Fibroblast of lung (primary cell): ENCODE results near the gene APBA1. TPM values are rescaled to one million over a fixed set of nuclear protein-coding genes. Genes with fewer than 3 reads are reported as not detected.

ENCODE experiments used
- DNase-seq, 2 donors: peaks; one replicate each; pipeline versions ENCODE4 v3.0.0 to v3.0.0-alpha.2; 2010; ENCODE audit warnings: low read depth in 2 of 2
- H2AFZ ChIP-seq: 2 replicates; pipeline ENCODE4 v1.5.1; 2012; ENCODE audit warnings: low read length, control low read depth, inconsistent platforms
- H3K27ac ChIP-seq: 2 replicates; pipeline ENCODE4 v1.5.1; 2011; ENCODE audit warnings: low read length, control low read depth; ENCODE audit not compliant: insufficient read depth
- H3K27me3 ChIP-seq: 2 replicates; pipeline ENCODE4 v1.5.1; 2011; ENCODE audit warnings: mild to moderate bottlenecking, low read length; ENCODE audit not compliant: control insufficient read depth, insufficient read depth
- H3K36me3 ChIP-seq: 2 replicates; pipeline ENCODE4 v1.5.1; 2011; ENCODE audit warnings: low read length; ENCODE audit not compliant: control insufficient read depth, insufficient read depth
- H3K4me1 ChIP-seq: 2 replicates; pipeline ENCODE4 v1.5.1; 2011; ENCODE audit warnings: low read length; ENCODE audit not compliant: control insufficient read depth, insufficient read depth; ENCODE audit errors: extremely low read depth
- H3K4me2 ChIP-seq: 2 replicates; pipeline ENCODE4 v1.5.1; 2011; ENCODE audit warnings: low read length, control low read depth; ENCODE audit not compliant: insufficient read depth; ENCODE audit errors: extremely low read depth
- H3K4me3 ChIP-seq, 4 experiments: fragments of 200-600 bp in 1 of 4; sonication (generic) in 1 of 4; replicated peaks in 1 of 4; 2 replicates each; pipeline ENCODE4 v1.5.1; 2011 to 2016; ENCODE audit warnings: low read length in 4 of 4, low read depth in 3 of 4, mild to moderate bottlenecking in 3 of 4, control low read depth in 2 of 4, inconsistent platforms in 1 of 4, mixed read lengths in 1 of 4; ENCODE audit not compliant: insufficient read depth in 1 of 4; ENCODE audit errors: control extremely low read depth in 1 of 4
- H3K79me2 ChIP-seq: 2 replicates; pipeline ENCODE4 v1.5.1; 2012; ENCODE audit warnings: mild to moderate bottlenecking, low read length, inconsistent platforms; ENCODE audit not compliant: control insufficient read depth, insufficient read depth
- H3K9ac ChIP-seq: 2 replicates; pipeline ENCODE4 v1.5.1; 2011; ENCODE audit warnings: mild to moderate bottlenecking, low read length, control low read depth; ENCODE audit not compliant: insufficient read depth
- H3K9me3 ChIP-seq: 2 replicates; pipeline ENCODE4 v1.5.1; 2012; ENCODE audit warnings: low read depth, low read length; ENCODE audit not compliant: control insufficient read depth, insufficient read depth
- H4K20me1 ChIP-seq: 2 replicates; pipeline ENCODE4 v1.5.1; 2011; ENCODE audit warnings: low read length; ENCODE audit not compliant: control insufficient read depth, insufficient read depth; ENCODE audit errors: extremely low read depth
- EZH2 ChIP-seq: IDR thresholded peaks from 2 replicates; pipeline ENCODE4 v1.5.1; 2012; ENCODE audit warnings: low read length, control low read depth, mild to moderate bottlenecking; ENCODE audit errors: missing control alignments
- polyA plus RNA-seq, 2 donors: library from polyadenylated mRNA; depleted of rRNA in 1 of 2; stranded (reverse) in 1 of 2; unstranded in 1 of 2; fragments of >200 nt; gene quantifications; 2 replicates each; pipeline ENCODE4 v1.2.1, GENCODE V29; 2011 to 2012; ENCODE audit warnings: missing spikeins in 1 of 2
- total RNA-seq: library from RNA; depleted of rRNA; stranded (reverse); fragments of >200 nt; gene quantifications from 2 replicates; pipeline ENCODE4 v1.2.1, GENCODE V29; 2014
- TF ChIP-seq, protein P1 (sequence below), 2 donors: IDR thresholded peaks in 1 of 2; conservative IDR thresholded peaks in 1 of 2; 1 replicate in 1 of 2; 2 replicates in 1 of 2; pipeline ENCODE4 v1.5.1; 2011 to 2012; ENCODE audit warnings: low read length in 2 of 2, control low read depth in 1 of 2, inconsistent platforms in 1 of 2, low read depth in 1 of 2, mild to moderate bottlenecking in 1 of 2

Gene APBA1
- total and polyA plus RNA-seq, 2 donors (not counting 1 experiment from before 2014, with no cell fraction given) = 5.0 to 8.8 TPM

DNA sequence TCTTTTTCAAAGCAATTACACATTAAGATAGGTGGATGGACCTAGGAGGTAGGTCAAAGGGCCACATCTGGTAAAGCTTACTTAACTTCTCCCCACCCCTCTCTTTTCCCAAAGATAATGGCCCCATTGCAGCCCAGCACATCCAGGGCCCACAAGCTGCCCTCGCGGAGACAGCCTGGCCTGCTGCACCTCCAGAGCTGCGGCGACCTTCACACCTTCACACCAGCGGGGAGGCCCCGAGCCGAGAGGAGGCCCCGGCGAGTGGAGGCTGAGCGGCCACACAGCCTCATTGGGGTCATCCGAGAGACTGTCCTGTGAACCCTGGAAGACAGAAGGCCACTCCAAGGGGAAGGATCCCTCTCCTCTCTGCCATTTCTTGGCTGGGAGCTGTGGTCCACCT, 280.7 kb downstream of the APBA1 start:
- Histone ChIP-seq H2AFZ (no peak overlapping the region), H3K27me3 (no peaks in the 10 kb centered on the region), H3K4me3 (no peak overlapping the region), H3K79me2 (no peaks in the 10 kb centered on the region), H3K4me2 (no peak overlapping the region), H4K20me1 (no peaks in the 10 kb centered on the region), H3K9ac (no peak overlapping the region), H3K27ac (no peak overlapping the region), H3K36me3 (no peaks in the 10 kb centered on the region), H3K9me3 (no peaks in the 10 kb centered on the region), H3K4me1 (no peaks in the 10 kb centered on the region)
- no peak for DNase-seq
- no peak for TF ChIP-seq EZH2
- TF ChIP-seq, protein P1, sequence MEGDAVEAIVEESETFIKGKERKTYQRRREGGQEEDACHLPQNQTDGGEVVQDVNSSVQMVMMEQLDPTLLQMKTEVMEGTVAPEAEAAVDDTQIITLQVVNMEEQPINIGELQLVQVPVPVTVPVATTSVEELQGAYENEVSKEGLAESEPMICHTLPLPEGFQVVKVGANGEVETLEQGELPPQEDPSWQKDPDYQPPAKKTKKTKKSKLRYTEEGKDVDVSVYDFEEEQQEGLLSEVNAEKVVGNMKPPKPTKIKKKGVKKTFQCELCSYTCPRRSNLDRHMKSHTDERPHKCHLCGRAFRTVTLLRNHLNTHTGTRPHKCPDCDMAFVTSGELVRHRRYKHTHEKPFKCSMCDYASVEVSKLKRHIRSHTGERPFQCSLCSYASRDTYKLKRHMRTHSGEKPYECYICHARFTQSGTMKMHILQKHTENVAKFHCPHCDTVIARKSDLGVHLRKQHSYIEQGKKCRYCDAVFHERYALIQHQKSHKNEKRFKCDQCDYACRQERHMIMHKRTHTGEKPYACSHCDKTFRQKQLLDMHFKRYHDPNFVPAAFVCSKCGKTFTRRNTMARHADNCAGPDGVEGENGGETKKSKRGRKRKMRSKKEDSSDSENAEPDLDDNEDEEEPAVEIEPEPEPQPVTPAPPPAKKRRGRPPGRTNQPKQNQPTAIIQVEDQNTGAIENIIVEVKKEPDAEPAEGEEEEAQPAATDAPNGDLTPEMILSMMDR (conservative IDR thresholded peaks at IDR 0.05 in 1 of 2, IDR thresholded peaks at IDR 0.05 in 1 of 2; ENCODE audit: low read depth in 1 of 2, low read length in 2 of 2) = no peak

DNA sequence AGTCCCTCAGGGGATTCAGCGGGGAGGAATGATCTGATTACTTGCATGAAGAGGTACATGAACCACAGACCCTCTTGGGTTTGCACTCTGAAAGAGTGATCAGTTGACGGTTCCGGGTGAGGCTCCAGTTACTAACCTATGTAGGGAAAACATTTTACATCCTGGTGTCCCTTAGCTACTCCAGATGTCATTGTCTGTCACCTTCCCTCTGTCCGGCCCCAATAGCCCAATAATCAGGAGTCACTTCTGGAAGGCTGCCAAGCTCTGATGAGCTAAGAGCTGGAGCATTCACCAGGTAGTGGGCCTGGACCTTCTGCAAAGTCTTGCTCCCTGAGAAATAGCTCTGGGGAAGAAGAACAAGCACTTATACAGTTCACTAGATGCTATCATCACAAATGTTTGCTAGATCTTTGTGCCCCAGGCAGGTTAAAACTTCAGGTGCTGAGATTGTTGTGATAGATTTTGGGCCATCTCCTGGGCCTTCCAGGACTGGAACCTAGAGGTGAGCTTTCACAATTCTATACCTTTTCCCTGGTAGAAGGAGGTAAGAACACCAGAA, 282.7 kb downstream of the APBA1 start:
- no peaks in the 10 kb centered on the region for H3K27me3 ChIP-seq
- no peak for DNase-seq
- no peaks in the 10 kb centered on the region for H4K20me1 ChIP-seq
- no peak overlapping the region for H2AFZ ChIP-seq
- no peaks in the 10 kb centered on the region for H3K36me3 ChIP-seq
- H3K9me3 ChIP-seq = no peaks in the 10 kb centered on the region
- no peak overlapping the region for H3K27ac ChIP-seq
- H3K4me1 ChIP-seq = no peaks in the 10 kb centered on the region
- no peak overlapping the region for H3K4me2 ChIP-seq
- no peak overlapping the region for H3K9ac ChIP-seq
- H3K4me3 ChIP-seq = no peak overlapping the region
- no peak for TF ChIP-seq EZH2
- TF ChIP-seq, protein P1 (conservative IDR thresholded peaks at IDR 0.05 in 1 of 2, IDR thresholded peaks at IDR 0.05 in 1 of 2; ENCODE audit: low read depth in 1 of 2, low read length in 2 of 2) = no peak
- H3K79me2 ChIP-seq = no peaks in the 10 kb centered on the region

DNA sequence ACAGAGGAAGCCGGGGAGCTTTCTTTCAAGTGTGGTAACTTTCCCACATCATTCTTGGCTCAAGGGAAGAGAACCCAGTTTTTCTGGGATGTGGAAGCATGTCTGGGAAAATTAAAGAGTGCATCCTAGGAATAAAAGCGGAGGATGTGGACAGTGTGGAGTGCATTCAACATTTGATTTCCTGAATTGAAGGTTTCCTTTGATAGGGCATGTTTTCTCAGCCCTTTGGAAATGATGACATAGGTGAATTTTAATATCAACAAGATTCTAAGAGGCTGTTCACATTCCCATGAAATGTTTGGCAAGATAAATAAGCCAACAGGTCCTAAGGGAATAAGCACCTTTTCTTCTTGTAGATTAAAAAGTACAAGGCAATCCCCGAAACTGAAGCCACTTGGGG, 283.6 kb downstream of the APBA1 start:
- no peak overlapping the region for H3K27ac ChIP-seq
- no peaks in the 10 kb centered on the region for H4K20me1 ChIP-seq
- no peak overlapping the region for H3K4me3 ChIP-seq
- no peaks in the 10 kb centered on the region for H3K4me1 ChIP-seq
- H3K36me3 ChIP-seq = no peaks in the 10 kb centered on the region
- H3K9ac ChIP-seq = no peak overlapping the region
- no peak for TF ChIP-seq EZH2
- TF ChIP-seq, protein P1 (conservative IDR thresholded peaks at IDR 0.05 in 1 of 2, IDR thresholded peaks at IDR 0.05 in 1 of 2; ENCODE audit: low read depth in 1 of 2, low read length in 2 of 2) = no peak
- H3K79me2 ChIP-seq = no peaks in the 10 kb centered on the region
- no peak overlapping the region for H3K4me2 ChIP-seq
- H2AFZ ChIP-seq = no peak overlapping the region
- no peak for DNase-seq
- no peaks in the 10 kb centered on the region for H3K27me3 ChIP-seq
- no peaks in the 10 kb centered on the region for H3K9me3 ChIP-seq
